ENCODE results near the gene BACH2. TPM values are rescaled to one million over a fixed set of nuclear protein-coding genes. Genes with fewer than 3 reads are reported as not detected.

BACH2 gene
- total and polyA plus RNA-seq, 2 experiments from 2014 or later, result under 0.01 TPM; not detected in 1

- WGBS, 2 experiments (ENCODE audit: low coverage in 1 of 2, low lambda C conversion rate in 2 of 2, missing lambda C conversion rate in 2 of 2), result 31 to 42% methylated on average over 19 to 30 of the region's 31 CpGs
- H3K4me1 ChIP-seq (ENCODE audit: insufficient read depth), result 0 out of 2 replicates have a peak, but pooled peaks cover 4% of the 10 kb centered on the region
- H3K36me3 ChIP-seq (ENCODE audit: low read depth), result no peaks in the 10 kb centered on the region
- no peak overlapping the region for H2AFZ ChIP-seq
- no peak overlapping the region for H3K9ac ChIP-seq
- no peak for TF ChIP-seq EZH2phosphoT487 (IDR thresholded peaks at IDR 0.05; ENCODE audit: insufficient read depth, low read depth)
- TF ChIP-seq EZH2 (IDR thresholded peaks at IDR 0.05; ENCODE audit: insufficient read depth, poor library complexity, severe bottlenecking), result no peak
- no peaks in the 10 kb centered on the region for H4K20me1 ChIP-seq (ENCODE audit: insufficient read depth)
- no peaks in the 10 kb centered on the region for H3F3A ChIP-seq (ENCODE audit: insufficient read depth)
- no peak overlapping the region for H3K27ac ChIP-seq
- peak overlapping the region; percentile 64; the same call in 1 of the 2 replicates for H3K4me3 ChIP-seq
- no peaks in the 10 kb centered on the region for H3K9me3 ChIP-seq (ENCODE audit: low read depth)
- no peak for DNase-seq
- H3K27me3 ChIP-seq (replicated peaks; ENCODE audit: insufficient read depth), result peaks cover 84% of the 10 kb centered on the region
- H3K4me2 ChIP-seq (ENCODE audit: unreplicated experiment), result no peak overlapping the region
- no peaks in the 10 kb centered on the region for H3K9me2 ChIP-seq (ENCODE audit: insufficient read depth)
- no peaks in the 10 kb centered on the region for H3K79me2 ChIP-seq (ENCODE audit: insufficient read depth)
- in situ Hi-C loops (cut with MboI), result no loop called here
These were observed 648 bp upstream of the BACH2 start for GRCh38 chr6:90297115-90297866.

- H3K9me2 ChIP-seq (ENCODE audit: insufficient read depth), result no peaks in the 10 kb centered on the region
- peak overlapping the region; percentile 72 for H2AFZ ChIP-seq
- WGBS, 2 experiments (ENCODE audit: low coverage in 1 of 2, low lambda C conversion rate in 2 of 2, missing lambda C conversion rate in 2 of 2), result 0% methylated on average over 26 to 31 of the region's 57 CpGs
- H3K27ac ChIP-seq, result no peak overlapping the region
- H3F3A ChIP-seq (ENCODE audit: insufficient read depth), result no peaks in the 10 kb centered on the region
- H3K9ac ChIP-seq, result no peak overlapping the region
- peak overlapping the region; percentile 72 for H3K4me2 ChIP-seq (ENCODE audit: unreplicated experiment)
- H3K4me3 ChIP-seq, result peak overlapping the region; percentile 64
- in situ Hi-C loops (cut with MboI), result no loop called here
- H4K20me1 ChIP-seq (ENCODE audit: insufficient read depth), result no peaks in the 10 kb centered on the region
- peaks cover 84% of the 10 kb centered on the region for H3K27me3 ChIP-seq (replicated peaks; ENCODE audit: insufficient read depth)
- peak; percentile 74 for DNase-seq
- TF ChIP-seq EZH2phosphoT487 (IDR thresholded peaks at IDR 0.05; ENCODE audit: insufficient read depth, low read depth), result 0 out of 2 replicates have a peak, but pooled peaks have one; percentile 34
- TF ChIP-seq EZH2 (IDR thresholded peaks at IDR 0.05; ENCODE audit: insufficient read depth, poor library complexity, severe bottlenecking), result peak; percentile 47
- no peaks in the 10 kb centered on the region for H3K9me3 ChIP-seq (ENCODE audit: low read depth)
- H3K36me3 ChIP-seq (ENCODE audit: low read depth), result no peaks in the 10 kb centered on the region
- H3K79me2 ChIP-seq (ENCODE audit: insufficient read depth), result no peaks in the 10 kb centered on the region
- H3K4me1 ChIP-seq (ENCODE audit: insufficient read depth), result 0 out of 2 replicates have a peak, but pooled peaks cover 4% of the 10 kb centered on the region
These were observed 746 bp downstream of the BACH2 start for GRCh38 chr6:90295854-90296340.

- Histone ChIP-seq H3K27me3 (replicated peaks; ENCODE audit: insufficient read depth) (peaks cover 85% of the 10 kb centered on the region), H3K79me2 (ENCODE audit: insufficient read depth) (no peaks in the 10 kb centered on the region), H3K4me3 (peak overlapping the region; percentile 64), H3K9me2 (ENCODE audit: insufficient read depth) (no peaks in the 10 kb centered on the region), H3K27ac (no peak overlapping the region), H3K9ac (no peak overlapping the region), H3K9me3 (ENCODE audit: low read depth) (no peaks in the 10 kb centered on the region), H3F3A (ENCODE audit: insufficient read depth) (no peaks in the 10 kb centered on the region), H3K4me2 (ENCODE audit: unreplicated experiment) (peak overlapping the region; percentile 72), H4K20me1 (ENCODE audit: insufficient read depth) (no peaks in the 10 kb centered on the region), H3K4me1 (ENCODE audit: insufficient read depth) (0 out of 2 replicates have a peak, but pooled peaks cover 4% of the 10 kb centered on the region), H2AFZ (peak overlapping the region; percentile 72), H3K36me3 (ENCODE audit: low read depth) (no peaks in the 10 kb centered on the region)
- peak; percentile 88 for TF ChIP-seq EZH2 (IDR thresholded peaks at IDR 0.05; ENCODE audit: insufficient read depth, poor library complexity, severe bottlenecking)
- 0 out of 2 replicates have a peak, but pooled peaks have one; percentile 82 for TF ChIP-seq EZH2phosphoT487 (IDR thresholded peaks at IDR 0.05; ENCODE audit: insufficient read depth, low read depth)
- whole genome bisulfite sequencing, 2 experiments (ENCODE audit: low coverage in 1 of 2, low lambda C conversion rate in 2 of 2, missing lambda C conversion rate in 2 of 2), result 1 to 3% methylated on average over 69 to 73 of the region's 79 CpGs
- in situ Hi-C loops (cut with MboI), result no loop called here
- peak; percentile 47 for DNase-seq
These were observed 1.4 kb downstream of the BACH2 start for GRCh38 chr6:90294989-90295853.

- Histone ChIP-seq H3K79me2 (ENCODE audit: insufficient read depth) (no peaks in the 10 kb centered on the region), H3K4me2 (ENCODE audit: unreplicated experiment) (peak overlapping the region; percentile 72), H4K20me1 (ENCODE audit: insufficient read depth) (no peaks in the 10 kb centered on the region), H3K4me3 (peak overlapping the region; percentile 64), H3F3A (ENCODE audit: insufficient read depth) (no peaks in the 10 kb centered on the region), H3K27me3 (replicated peaks; ENCODE audit: insufficient read depth) (peaks cover 83% of the 10 kb centered on the region), H3K27ac (no peak overlapping the region), H3K9ac (no peak overlapping the region), H3K36me3 (ENCODE audit: low read depth) (no peaks in the 10 kb centered on the region), H3K9me2 (ENCODE audit: insufficient read depth) (no peaks in the 10 kb centered on the region), H3K9me3 (ENCODE audit: low read depth) (no peaks in the 10 kb centered on the region), H2AFZ (peak overlapping the region; percentile 72; the same call in 1 of the 2 replicates), H3K4me1 (ENCODE audit: insufficient read depth) (0 out of 2 replicates have a peak, but pooled peaks cover 4% of the 10 kb centered on the region)
- 7 to 13% methylated on average over 15 of the region's 15 CpGs for WGBS, 2 experiments (ENCODE audit: low coverage in 1 of 2, low lambda C conversion rate in 2 of 2, missing lambda C conversion rate in 2 of 2)
- DNase-seq, result peak; percentile 15
- in situ Hi-C loops (cut with MboI), result no loop called here
- TF ChIP-seq EZH2phosphoT487 (IDR thresholded peaks at IDR 0.05; ENCODE audit: insufficient read depth, low read depth), result no peak
- TF ChIP-seq EZH2 (IDR thresholded peaks at IDR 0.05; ENCODE audit: insufficient read depth, poor library complexity, severe bottlenecking), result no peak
These were observed 2.0 kb downstream of the BACH2 start for GRCh38 chr6:90294614-90294988.

Measured in GM23248 (cell line).